GM13976 (cell line): Measurements from ENCODE around the gene STRA6.

Experiments used
- DNase-seq: peaks from one replicate; pipeline ENCODE4 v3.0.0; 2012; ENCODE audit warnings: low spot score
- in situ Hi-C: fragments of 300-500 bp; cut with MboI; formaldehyde crosslinking; loops from one replicate; pipeline ENCODE4 v1.12.0; 2022; ENCODE audit warnings: low sequenced_read_pairs, mixed read lengths, inconsistent platforms; ENCODE audit not compliant: unreplicated experiment
- TF ChIP-seq, protein P1 (sequence below): IDR thresholded peaks from 2 replicates; pipeline ENCODE4 v1.5.1; 2012; ENCODE audit warnings: borderline replicate concordance, mild to moderate bottlenecking; ENCODE audit not compliant: insufficient read depth; ENCODE audit errors: extremely low read depth, missing control alignments, control extremely low read depth

Gene STRA6

DNA sequence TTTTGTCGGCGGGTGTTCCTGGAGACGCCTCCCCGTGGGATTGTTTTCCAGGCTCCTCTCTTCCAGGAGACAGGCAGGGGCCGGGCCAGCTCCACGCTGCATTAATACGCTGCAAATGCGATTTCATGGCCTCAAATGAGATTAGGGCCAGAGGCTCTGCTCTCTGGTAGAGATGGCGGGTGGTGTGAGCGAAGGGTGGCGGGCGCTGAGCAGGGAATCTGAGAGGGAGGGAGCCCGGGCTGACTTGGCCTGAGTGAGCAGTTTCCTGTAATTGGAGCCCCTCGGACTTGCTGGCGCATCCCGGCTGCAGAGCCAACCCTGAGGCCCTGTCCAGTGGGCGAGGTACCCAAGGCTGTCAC, 26.1 kb upstream of the STRA6 start:
- TF ChIP-seq, protein P1, sequence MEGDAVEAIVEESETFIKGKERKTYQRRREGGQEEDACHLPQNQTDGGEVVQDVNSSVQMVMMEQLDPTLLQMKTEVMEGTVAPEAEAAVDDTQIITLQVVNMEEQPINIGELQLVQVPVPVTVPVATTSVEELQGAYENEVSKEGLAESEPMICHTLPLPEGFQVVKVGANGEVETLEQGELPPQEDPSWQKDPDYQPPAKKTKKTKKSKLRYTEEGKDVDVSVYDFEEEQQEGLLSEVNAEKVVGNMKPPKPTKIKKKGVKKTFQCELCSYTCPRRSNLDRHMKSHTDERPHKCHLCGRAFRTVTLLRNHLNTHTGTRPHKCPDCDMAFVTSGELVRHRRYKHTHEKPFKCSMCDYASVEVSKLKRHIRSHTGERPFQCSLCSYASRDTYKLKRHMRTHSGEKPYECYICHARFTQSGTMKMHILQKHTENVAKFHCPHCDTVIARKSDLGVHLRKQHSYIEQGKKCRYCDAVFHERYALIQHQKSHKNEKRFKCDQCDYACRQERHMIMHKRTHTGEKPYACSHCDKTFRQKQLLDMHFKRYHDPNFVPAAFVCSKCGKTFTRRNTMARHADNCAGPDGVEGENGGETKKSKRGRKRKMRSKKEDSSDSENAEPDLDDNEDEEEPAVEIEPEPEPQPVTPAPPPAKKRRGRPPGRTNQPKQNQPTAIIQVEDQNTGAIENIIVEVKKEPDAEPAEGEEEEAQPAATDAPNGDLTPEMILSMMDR, result no peak
- DNase-seq, result no peak
- in situ Hi-C loops, result no loop called here

DNA sequence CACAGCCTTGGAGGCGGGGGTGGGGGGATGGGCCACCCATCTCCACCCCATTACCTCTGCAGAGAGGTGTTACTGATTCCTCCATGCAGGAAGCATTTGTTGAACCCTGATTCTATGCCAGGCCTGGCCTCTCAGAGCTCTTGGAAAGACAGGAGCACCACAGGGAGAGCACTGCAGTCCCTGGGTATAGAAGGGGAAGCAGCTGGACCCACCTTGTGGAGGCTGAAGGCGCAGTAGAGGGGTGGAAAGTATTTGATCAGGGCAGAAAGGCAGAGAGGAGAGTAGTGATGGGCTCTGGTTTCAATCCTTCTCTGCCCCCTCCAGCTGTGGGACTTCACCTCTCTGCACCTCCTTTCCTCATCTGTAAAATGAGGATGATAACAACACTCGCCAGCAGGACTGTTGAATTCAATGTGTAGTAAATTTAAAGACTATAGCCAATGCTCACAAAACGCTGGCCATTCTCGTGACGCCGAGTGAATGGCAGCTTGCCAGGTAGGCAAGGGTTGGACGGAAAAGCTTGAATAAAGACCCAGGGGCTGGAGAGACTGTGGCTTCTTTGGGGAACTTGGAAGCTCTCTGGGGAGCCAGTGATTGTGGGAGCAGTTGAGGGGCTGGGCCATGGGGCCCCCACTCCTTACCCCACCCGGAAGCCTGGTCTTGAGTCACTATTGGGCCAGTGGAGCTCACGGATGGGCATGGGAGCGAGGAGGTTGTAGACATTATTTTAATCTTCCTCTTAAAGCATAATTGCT, 25.6 kb upstream of the STRA6 start:
- TF ChIP-seq, protein P1, result no peak
- DNase-seq, result no peak
- in situ Hi-C loops, result no loop called here

DNA sequence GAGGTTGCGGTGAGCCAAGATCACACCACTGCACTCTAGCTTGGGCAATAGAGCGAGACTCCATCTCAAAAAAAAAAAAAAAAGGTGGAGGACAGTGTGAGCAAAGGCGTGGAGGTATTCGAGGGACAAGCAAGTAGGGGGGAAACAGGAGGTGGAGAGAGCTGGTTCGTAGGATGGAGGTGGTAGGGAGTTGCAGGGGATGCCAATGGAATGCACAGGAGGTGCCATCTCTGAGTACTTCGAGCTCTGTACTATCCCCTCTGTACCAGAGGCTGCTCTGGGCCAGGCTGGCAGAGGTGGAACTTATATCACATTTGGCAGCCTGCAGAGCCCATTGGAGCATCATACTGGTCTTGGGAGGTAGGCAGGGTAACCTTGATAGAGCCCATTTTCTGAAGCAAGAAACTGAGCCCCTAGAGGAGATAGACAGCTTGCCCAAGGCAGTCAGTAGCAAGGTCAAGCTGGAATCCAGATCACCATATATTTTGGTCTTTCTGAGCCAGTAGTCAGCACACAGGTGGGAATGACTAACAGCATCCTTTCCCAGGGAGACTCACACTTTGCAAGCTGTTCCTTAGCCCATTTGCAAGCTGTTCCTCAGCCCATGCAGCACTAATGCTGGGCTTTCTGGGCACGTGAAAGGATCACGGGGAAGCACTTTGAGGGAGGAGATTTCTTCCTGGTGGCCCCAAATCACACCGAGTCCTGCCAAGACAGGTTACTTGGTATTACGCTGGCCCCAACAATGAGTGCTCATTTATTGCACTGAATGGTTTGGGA, 24.4 kb upstream of the STRA6 start:
- DNase-seq, result no peak
- in situ Hi-C loops, result no loop called here
- TF ChIP-seq, protein P1, result no peak

DNA sequence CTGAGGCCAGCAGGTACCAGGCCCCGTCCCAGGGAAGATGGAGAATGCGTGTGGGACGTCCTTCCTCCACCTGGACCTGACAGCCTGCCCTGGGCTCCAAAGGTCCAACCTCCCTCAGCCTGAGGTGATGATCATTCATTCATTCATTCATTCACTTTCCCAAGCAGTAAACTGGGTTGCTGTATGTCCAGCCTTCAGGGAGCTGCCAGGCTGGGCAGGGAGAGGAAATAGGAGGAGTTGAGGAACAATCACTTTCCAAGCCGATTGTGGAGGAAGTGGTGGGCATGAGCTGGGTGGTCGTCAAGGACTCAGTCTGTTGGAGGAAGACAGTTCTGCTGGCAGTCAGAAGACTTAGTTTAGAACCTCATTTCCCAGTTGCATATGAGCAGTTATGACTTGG, 23.3 kb upstream of the STRA6 start:
- no peak for DNase-seq
- in situ Hi-C loops, result no loop called here
- TF ChIP-seq, protein P1, result no peak

DNA sequence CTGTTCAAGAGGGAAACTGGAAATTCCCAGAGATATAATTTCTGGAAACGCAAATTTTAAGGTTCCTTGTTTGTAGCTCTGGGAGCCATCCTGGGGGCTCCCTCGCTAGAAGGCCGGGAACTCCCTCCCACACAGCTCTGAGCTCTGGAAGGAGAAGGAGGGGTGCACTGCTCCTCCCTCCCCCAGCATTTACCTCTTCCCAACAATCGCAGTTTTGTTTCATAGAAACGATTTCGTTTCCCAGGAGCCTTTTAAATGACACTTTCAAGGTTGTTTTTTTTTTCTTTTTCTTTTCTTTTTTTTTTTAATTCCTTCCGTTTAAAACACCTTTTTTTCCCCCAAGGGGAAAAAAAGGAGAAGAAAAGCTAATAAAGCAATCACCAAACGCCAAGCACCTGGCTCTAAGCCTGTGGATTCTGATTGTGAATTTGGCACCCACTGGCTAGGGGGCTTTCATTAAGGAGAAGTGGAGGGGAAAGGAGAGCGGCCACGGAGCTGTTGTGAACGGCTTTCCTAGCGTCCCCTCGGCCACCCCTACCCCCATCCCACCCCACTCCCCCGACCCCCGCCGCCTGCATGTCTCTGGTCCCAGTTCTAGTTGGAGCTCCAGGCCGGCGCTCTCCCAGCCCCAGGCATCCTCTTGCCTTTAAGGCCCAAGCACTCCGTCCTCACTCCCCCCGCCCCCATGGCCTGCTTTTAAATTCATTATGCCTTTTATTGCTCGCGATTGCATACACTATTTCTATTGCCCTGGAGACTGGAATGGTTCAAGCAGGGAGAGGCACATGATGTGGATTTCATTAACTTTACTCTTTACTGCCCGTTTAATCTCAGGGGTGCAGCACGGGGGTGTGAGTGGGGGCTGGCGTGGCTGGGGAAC, 19.9 kb upstream of the STRA6 start:
- TF ChIP-seq, protein P1, result no peak
- DNase-seq, result no peak
- in situ Hi-C loops, result no loop called here
